ENCODE measurements around the gene EPS8L2.

EPS8L2 gene

GRCh38 chr11:724778-725386, 18.9 kb downstream of the EPS8L2 start:
- H3K79me2 ChIP-seq (ENCODE audit: insufficient read depth, low read depth), result no peaks in the 10 kb centered on the region
- H3K4me2 ChIP-seq, result peak overlapping the region; percentile 79
- no peak overlapping the region for H3K4me3 ChIP-seq (IDR thresholded peaks at IDR 0.05; ENCODE audit: insufficient read depth, low read depth, low read length)
- peak overlapping the region; percentile 22; the same call in 1 of the 2 replicates for H3K27ac ChIP-seq
- peaks cover 69% of the 10 kb centered on the region for H3K4me1 ChIP-seq (ENCODE audit: low read depth, poor library complexity, severe bottlenecking)
- TF ChIP-seq CTCF (conservative IDR thresholded peaks at IDR 0.05; ENCODE audit: low read depth, low read length), result no peak
- no peak overlapping the region for H3K9ac ChIP-seq
- no peaks in the 10 kb centered on the region for H4K20me1 ChIP-seq (ENCODE audit: insufficient read depth)
- H3K27me3 ChIP-seq (ENCODE audit: insufficient read depth, low read depth), result peaks cover 13% of the 10 kb centered on the region
- H2AFZ ChIP-seq (ENCODE audit: low read depth), result peak overlapping the region; percentile 48; the same call in 1 of the 2 replicates
- no peaks in the 10 kb centered on the region for H3K36me3 ChIP-seq (ENCODE audit: insufficient read depth)

GRCh38 chr11:725624-726202, 19.7 kb downstream of the EPS8L2 start:
- peak overlapping the region; percentile 67 for H2AFZ ChIP-seq (ENCODE audit: low read depth)

GRCh38 chr11:726278-727220, 20.5 kb downstream of the EPS8L2 start:
- H3K27ac ChIP-seq, result no peak overlapping the region
- H3K9ac ChIP-seq, result peak overlapping the region; percentile 47; the same call in 1 of the 2 replicates
- no peak overlapping the region for H3K4me3 ChIP-seq (IDR thresholded peaks at IDR 0.05; ENCODE audit: insufficient read depth, low read depth, low read length)
- peaks cover 62% of the 10 kb centered on the region for H3K4me1 ChIP-seq (ENCODE audit: low read depth, poor library complexity, severe bottlenecking)
- H3K79me2 ChIP-seq (ENCODE audit: insufficient read depth, low read depth), result no peaks in the 10 kb centered on the region
- H3K4me2 ChIP-seq, result peak overlapping the region; percentile 79
- peak overlapping the region; percentile 67 for H2AFZ ChIP-seq (ENCODE audit: low read depth)
- no peak for TF ChIP-seq CTCF (conservative IDR thresholded peaks at IDR 0.05; ENCODE audit: low read depth, low read length)
- H3K36me3 ChIP-seq (ENCODE audit: insufficient read depth), result no peaks in the 10 kb centered on the region
- H4K20me1 ChIP-seq (ENCODE audit: insufficient read depth), result no peaks in the 10 kb centered on the region
- peaks cover 9% of the 10 kb centered on the region for H3K27me3 ChIP-seq (ENCODE audit: insufficient read depth, low read depth)

More at GRCh38 chr11:725624-726202, 19.7 kb downstream of the EPS8L2 start:
- H3K27me3 ChIP-seq (ENCODE audit: insufficient read depth, low read depth), result peaks cover 15% of the 10 kb centered on the region
- H3K27ac ChIP-seq, result no peak overlapping the region
- H3K4me2 ChIP-seq, result peak overlapping the region; percentile 79
- no peaks in the 10 kb centered on the region for H4K20me1 ChIP-seq (ENCODE audit: insufficient read depth)
- peaks cover 69% of the 10 kb centered on the region for H3K4me1 ChIP-seq (ENCODE audit: low read depth, poor library complexity, severe bottlenecking)
- no peaks in the 10 kb centered on the region for H3K79me2 ChIP-seq (ENCODE audit: insufficient read depth, low read depth)
- no peak for TF ChIP-seq CTCF (conservative IDR thresholded peaks at IDR 0.05; ENCODE audit: low read depth, low read length)
- no peaks in the 10 kb centered on the region for H3K36me3 ChIP-seq (ENCODE audit: insufficient read depth)
- H3K9ac ChIP-seq, result peak overlapping the region; percentile 47; the same call in 1 of the 2 replicates
- no peak overlapping the region for H3K4me3 ChIP-seq (IDR thresholded peaks at IDR 0.05; ENCODE audit: insufficient read depth, low read depth, low read length)

- H3K9ac ChIP-seq, result no peak overlapping the region
- no peak overlapping the region for H2AFZ ChIP-seq (ENCODE audit: low read depth)
- no peak overlapping the region for H3K4me3 ChIP-seq (IDR thresholded peaks at IDR 0.05; ENCODE audit: insufficient read depth, low read depth, low read length)
- no peaks in the 10 kb centered on the region for H3K36me3 ChIP-seq (ENCODE audit: insufficient read depth)
- H3K79me2 ChIP-seq (ENCODE audit: insufficient read depth, low read depth), result no peaks in the 10 kb centered on the region
- no peak for TF ChIP-seq CTCF (conservative IDR thresholded peaks at IDR 0.05; ENCODE audit: low read depth, low read length)
- peak overlapping the region; percentile 79 for H3K4me2 ChIP-seq
- no peak overlapping the region for H3K27ac ChIP-seq
- peaks cover 4% of the 10 kb centered on the region; the same call in 1 of the 2 replicates for H3K27me3 ChIP-seq (ENCODE audit: insufficient read depth, low read depth)
- no peaks in the 10 kb centered on the region for H4K20me1 ChIP-seq (ENCODE audit: insufficient read depth)
- peaks cover 55% of the 10 kb centered on the region for H3K4me1 ChIP-seq (ENCODE audit: low read depth, poor library complexity, severe bottlenecking)
Measured at GRCh38 chr11:727281-727701, 21.3 kb downstream of the EPS8L2 start.
